HG02884 (cell line): ENCODE measurements around the gene OOSP3.
"Not testable (repeated sequence)": the region's sequence is repeated elsewhere in the genome, so short reads cannot be mapped to it uniquely, and the experiment has no call there.

Experiments
- ATAC-seq: cut with Tn5 transposase; IDR thresholded peaks from one replicate; pipeline ENCODE4 v1.9.1; 2021; ENCODE audit warnings: mild to moderate bottlenecking, moderate library complexity; ENCODE audit not compliant: unreplicated experiment

The OOSP3 gene

GRCh38 chr11:59875856-59876519 lies 2.6 kb upstream of the OOSP3 start:
- ATAC-seq = no peak

GRCh38 chr11:59877325-59877724 lies 1.3 kb upstream of the OOSP3 start:
- ATAC-seq = no peak

GRCh38 chr11:59877784-59878183 lies 798 bp upstream of the OOSP3 start:
- ATAC-seq = no peak

GRCh38 chr11:59879567-59879966 lies 985 bp downstream of the OOSP3 start:
- ATAC-seq = no peak

- no peak for ATAC-seq
Observed at GRCh38 chr11:59883597-59883996, 5.0 kb downstream of the OOSP3 start.

- not testable (repeated sequence) for ATAC-seq
Observed at GRCh38 chr11:59887156-59887555, 8.6 kb downstream of the OOSP3 start.

GRCh38 chr11:59891781-59892181 lies 13.2 kb downstream of the OOSP3 start:
- no peak for ATAC-seq

GRCh38 chr11:59894616-59895015 lies 16.0 kb downstream of the OOSP3 start:
- ATAC-seq = no peak

- ATAC-seq = no peak
Observed at GRCh38 chr11:59898046-59898445, 19.5 kb downstream of the OOSP3 start.

GRCh38 chr11:59898650-59899049 lies 20.1 kb downstream of the OOSP3 start:
- ATAC-seq = no peak

GRCh38 chr11:59899532-59899931 lies 20.9 kb downstream of the OOSP3 start:
- ATAC-seq = no peak

- no peak for ATAC-seq
Observed at GRCh38 chr11:59900366-59901126, 22.0 kb downstream of the OOSP3 start.

GRCh38 chr11:59901306-59901705 lies 22.7 kb downstream of the OOSP3 start:
- ATAC-seq = no peak

GRCh38 chr11:59903569-59903968 lies 25.0 kb downstream of the OOSP3 start:
- ATAC-seq = not testable (repeated sequence)

GRCh38 chr11:59918480-59918879 lies 39.9 kb downstream of the OOSP3 start:
- ATAC-seq = no peak

GRCh38 chr11:59918987-59919589 lies 40.5 kb downstream of the OOSP3 start:
- no peak for ATAC-seq

GRCh38 chr11:59923813-59924212 lies 45.2 kb downstream of the OOSP3 start:
- ATAC-seq = no peak

GRCh38 chr11:59931688-59932087 lies 53.1 kb downstream of the OOSP3 start:
- ATAC-seq = no peak

GRCh38 chr11:59938132-59938531 lies 59.5 kb downstream of the OOSP3 start, which contains the start of gene OOSP1:
OOSP1 (plus strand) TSS chr11:59938432; CDS start chr11:59938455, 23 bp downstream.
- ATAC-seq = no peak

GRCh38 chr11:59938718-59939117 lies 60.1 kb downstream of the OOSP3 start:
- ATAC-seq = no peak

- no peak for ATAC-seq
Observed at GRCh38 chr11:59939482-59939881, 60.9 kb downstream of the OOSP3 start.

- ATAC-seq = no peak
Observed at GRCh38 chr11:59941091-59941490, 62.5 kb downstream of the OOSP3 start.
